IMR-90 (cell line): ENCODE measurements around the gene PPM1H. TPM values are rescaled to one million over a fixed set of nuclear protein-coding genes. Genes with fewer than 3 reads are reported as not detected.

ENCODE experiments used
- ATAC-seq: fragments of 200-7000 bp; cut with Tn5 transposase; 2 replicates; pipeline ENCODE4 v1.9.1; 2020; ENCODE audit warnings: low read depth, mild to moderate bottlenecking, moderate library complexity
- BruUV-seq: library from RNA; stranded (reverse); fragments of 400-500 nt; replicated peaks from 2 replicates; lab custom pipeline; 2021; lab: Mats Ljungman, UMichigan
- CTCF ChIA-PET: fragments of 300-600 bp; formaldehyde crosslinking; extraction: SDS; loops from one replicate; lab custom pipeline; 2021; ENCODE audit warnings: antibody characterized with exemption; lab: Yijun Ruan, JAX
- POLR2A ChIA-PET: fragments of 300-600 bp; sonication (Branson Sonifier 250); formaldehyde crosslinking; loops from one replicate; lab custom pipeline; 2022; ENCODE audit warnings: antibody characterized with exemption; ENCODE audit not compliant: unreplicated experiment; lab: Charles Lee
- DNase-seq: peaks from one replicate; pipeline ENCODE4 v3.0.0; 2013
- H2AFZ ChIP-seq: replicated peaks from 2 replicates; pipeline ENCODE3; 2013; ENCODE audit warnings: low read length, mild to moderate bottlenecking; ENCODE audit not compliant: poor library complexity
- H2AK5ac ChIP-seq: 2 replicates; pipeline ENCODE4 v1.6.1; 2013; ENCODE audit warnings: low read depth, low read length, inconsistent platforms
- H2AK9ac ChIP-seq: replicated peaks from 2 replicates; pipeline ENCODE3; 2013; ENCODE audit warnings: mild to moderate bottlenecking, low read depth, low read length, moderate library complexity; ENCODE audit not compliant: poor library complexity
- H2BK120ac ChIP-seq: 2 replicates; pipeline ENCODE4 v1.6.1; 2013; ENCODE audit warnings: low read depth, low read length, inconsistent platforms
- H2BK15ac ChIP-seq: 3 replicates; pipeline ENCODE4 v1.6.1; 2013; ENCODE audit warnings: low read depth, low read length, inconsistent platforms
- H2BK20ac ChIP-seq: 2 replicates; pipeline ENCODE4 v1.6.1; 2013; ENCODE audit warnings: low read depth, mild to moderate bottlenecking, inconsistent platforms, low read length, moderate library complexity
- H2BK5ac ChIP-seq: 2 replicates; pipeline ENCODE4 v1.6.1; 2013; ENCODE audit warnings: mild to moderate bottlenecking, low read depth, low read length, inconsistent platforms; ENCODE audit not compliant: poor library complexity, severe bottlenecking
- H3K14ac ChIP-seq: replicated peaks from 2 replicates; pipeline ENCODE4 v1.6.1; 2013; ENCODE audit warnings: low read depth, low read length, inconsistent platforms
- H3K18ac ChIP-seq: 2 replicates; pipeline ENCODE4 v1.6.1; 2013; ENCODE audit warnings: low read depth, low read length, control low read depth
- H3K23ac ChIP-seq: 2 replicates; pipeline ENCODE4 v1.6.1; 2013; ENCODE audit warnings: low read depth, low read length, inconsistent platforms
- H3K27ac ChIP-seq: 2 replicates; pipeline ENCODE4 v1.5.1; 2013; ENCODE audit warnings: mild to moderate bottlenecking, control low read depth, low read length; ENCODE audit not compliant: insufficient read depth
- H3K27me3 ChIP-seq: 2 replicates; pipeline ENCODE4 v1.6.1; 2013; ENCODE audit warnings: low read length; ENCODE audit not compliant: control insufficient read depth, insufficient read depth
- H3K36me3 ChIP-seq: 2 replicates; pipeline ENCODE4 v1.6.1; 2013; ENCODE audit warnings: low read length, mixed read lengths; ENCODE audit not compliant: control insufficient read depth, insufficient read depth
- H3K4ac ChIP-seq: 2 replicates; pipeline ENCODE4 v1.6.1; 2013; ENCODE audit warnings: low read depth, low read length, inconsistent platforms
- H3K4me1 ChIP-seq: 2 replicates; pipeline ENCODE4 v1.6.1; 2013; ENCODE audit warnings: low read length, mixed read lengths; ENCODE audit not compliant: control insufficient read depth, insufficient read depth
- H3K4me2 ChIP-seq: 2 replicates; pipeline ENCODE4 v1.6.1; 2013; ENCODE audit warnings: low read depth, mild to moderate bottlenecking, control low read depth, low read length, moderate library complexity
- H3K4me3 ChIP-seq: 2 replicates; pipeline ENCODE4 v1.5.1; 2013; ENCODE audit warnings: low read depth, mild to moderate bottlenecking, control low read depth, low read length, moderate library complexity; ENCODE audit not compliant: insufficient read depth
- H3K56ac ChIP-seq: 2 replicates; pipeline ENCODE4 v1.6.1; 2013; ENCODE audit warnings: low read length, inconsistent platforms; ENCODE audit not compliant: insufficient read depth; ENCODE audit errors: extremely low read depth
- H3K79me1 ChIP-seq, 2 experiments: 2 replicates each; pipeline ENCODE4 v1.6.1; 2013; ENCODE audit warnings: low read length in 2 of 2, inconsistent platforms in 1 of 2, low read depth in 1 of 2
- H3K9ac ChIP-seq: 2 replicates; pipeline ENCODE4 v1.6.1; 2013; ENCODE audit warnings: low read depth, low read length, control low read depth
- H3K9me1 ChIP-seq: 2 replicates; pipeline ENCODE4 v1.6.1; 2013; ENCODE audit warnings: low read length, inconsistent platforms; ENCODE audit not compliant: insufficient read depth
- H3K9me3 ChIP-seq: 2 replicates; pipeline ENCODE4 v1.6.1; 2013; ENCODE audit warnings: low read length; ENCODE audit not compliant: control insufficient read depth, insufficient read depth
- H4K20me1 ChIP-seq: 2 replicates; pipeline ENCODE4 v1.6.1; 2013; ENCODE audit warnings: low read length, inconsistent platforms; ENCODE audit not compliant: insufficient read depth
- H4K5ac ChIP-seq: 2 replicates; pipeline ENCODE4 v1.6.1; 2013; ENCODE audit warnings: mild to moderate bottlenecking, low read depth, low read length, control low read depth
- H4K8ac ChIP-seq, 2 experiments: 2 replicates each; pipeline ENCODE4 v1.6.1; 2013; ENCODE audit warnings: low read depth in 2 of 2, low read length in 2 of 2, control low read depth in 1 of 2, inconsistent platforms in 1 of 2
- H4K91ac ChIP-seq: 2 replicates; pipeline ENCODE4 v1.6.1; 2013; ENCODE audit warnings: low read depth, low read length, inconsistent platforms; ENCODE audit not compliant: insufficient read depth
- BHLHE40 ChIP-seq: fragments of 150-350 bp; IDR thresholded peaks from 2 replicates; pipeline ENCODE4 v1.6.1; 2016; ENCODE audit warnings: mild to moderate bottlenecking, low read depth, low read length
- CEBPB ChIP-seq: IDR thresholded peaks from 2 replicates; pipeline ENCODE4 v1.6.1; 2012; ENCODE audit warnings: low read depth, low read length, improper control_type of control experiment
- CHD1 ChIP-seq: IDR thresholded peaks from 2 replicates; pipeline ENCODE4 v1.6.1; 2012; ENCODE audit warnings: low read depth, low read length, improper control_type of control experiment
- CTCF ChIP-seq: conservative IDR thresholded peaks from 2 replicates; pipeline ENCODE4 v1.5.1; 2012; ENCODE audit warnings: mild to moderate bottlenecking, low read depth, low read length, improper control_type of control experiment
- ELK1 ChIP-seq: fragments of 150-350 bp; IDR thresholded peaks from 2 replicates; pipeline ENCODE4 v1.6.1; 2016; ENCODE audit warnings: low read depth, mild to moderate bottlenecking, low read length, moderate library complexity, borderline replicate concordance
- FOS ChIP-seq: fragments of 150-350 bp; IDR thresholded peaks from 2 replicates; pipeline ENCODE4 v1.6.1; 2016; ENCODE audit warnings: low read depth, low read length
- MAFK ChIP-seq: IDR thresholded peaks from 2 replicates; pipeline ENCODE4 v1.6.1; 2012; ENCODE audit warnings: low read depth, low read length, improper control_type of control experiment
- MAZ ChIP-seq: IDR thresholded peaks from 2 replicates; pipeline ENCODE4 v1.6.1; 2012; ENCODE audit warnings: low read depth, mild to moderate bottlenecking, low read length, improper control_type of control experiment, moderate library complexity, borderline replicate concordance
- MXI1 ChIP-seq: IDR thresholded peaks from 2 replicates; pipeline ENCODE4 v1.6.1; 2012; ENCODE audit warnings: low read depth, mild to moderate bottlenecking, low read length, moderate library complexity, borderline replicate concordance
- NFE2L2 ChIP-seq: fragments of 150-350 bp; IDR thresholded peaks from 2 replicates; pipeline ENCODE4 v1.6.1; 2016; ENCODE audit warnings: low read depth, mild to moderate bottlenecking, low read length
- POLR2A ChIP-seq: IDR thresholded peaks from 2 replicates; pipeline ENCODE4 v1.6.1; 2012; ENCODE audit warnings: mild to moderate bottlenecking, low read depth, low read length
- RAD21 ChIP-seq: IDR thresholded peaks from 2 replicates; pipeline ENCODE4 v1.6.1; 2012; ENCODE audit warnings: low read length, improper control_type of control experiment
- RCOR1 ChIP-seq: IDR thresholded peaks from 2 replicates; pipeline ENCODE4 v1.6.1; 2012; ENCODE audit warnings: mild to moderate bottlenecking, low read length, improper control_type of control experiment; ENCODE audit not compliant: insufficient replicate concordance
- RFX5 ChIP-seq: IDR thresholded peaks from 2 replicates; pipeline ENCODE4 v1.8.0; 2012; ENCODE audit warnings: low read depth, mild to moderate bottlenecking, low read length, moderate library complexity
- SMC3 ChIP-seq: fragments of 150-350 bp; IDR thresholded peaks from 2 replicates; pipeline ENCODE4 v1.6.1; 2016; ENCODE audit warnings: low read depth, mild to moderate bottlenecking, antibody characterized with exemption, low read length, moderate library complexity
- USF2 ChIP-seq: fragments of 150-350 bp; IDR thresholded peaks from 2 replicates; pipeline ENCODE4 v1.6.1; 2017; ENCODE audit warnings: mild to moderate bottlenecking, antibody characterized with exemption, low read length, low read depth
- WGBS, 2 experiments: methylation state at CpG; one replicate each; pipeline versions ENCODE4 v1.1.5 to v1.1.7; 2013; ENCODE audit warnings: missing lambda C conversion rate in 2 of 2; ENCODE audit not compliant: insufficient read length in 1 of 2; ENCODE audit errors: extremely low coverage in 2 of 2; 5-methylcytosine and 5-hydroxymethylcytosine counted together
- dilution Hi-C: fragments of 300-500 bp; cut with HindIII; formaldehyde crosslinking; loops from one replicate; pipeline ENCODE4 v1.14.3; 2018; ENCODE audit warnings: low sequenced_read_pairs; ENCODE audit not compliant: unreplicated experiment
- in situ Hi-C: fragments of 300-500 bp; cut with MboI; formaldehyde crosslinking; loops from 3 replicates; pipeline ENCODE4 v1.14.3; 2019; ENCODE audit warnings: low sequenced_read_pairs, inconsistent platforms, mixed read lengths
- intact Hi-C: fragments of 100-400 bp; cut with micrococcal nuclease; formaldehyde crosslinking; loops from 2 replicates; pipeline ENCODE4 v1.10.0; 2022
- polyA plus RNA-seq, 3 experiments: library from polyadenylated mRNA; depleted of rRNA; stranded (reverse); fragments of >200 nt; gene quantifications; 2 replicates each; pipeline ENCODE4 v1.2.3, GENCODE V29; 2012; ENCODE audit warnings: low replicate concordance in 1 of 3
- total RNA-seq: library from RNA; depleted of rRNA; stranded (reverse); fragments of >200 nt; gene quantifications from 2 replicates; pipeline ENCODE4 v1.2.3, GENCODE V29; 2012

The PPM1H gene
- total and polyA plus RNA-seq, 2 of the 4 experiments (the other 2 are of a cell fraction), result 0.14 to 0.18 TPM

- 100% methylated on average over 1 of the region's 7 CpGs; no CpG with 5 or more reads in 1 of the 2 experiments for WGBS, 2 experiments
- Histone ChIP-seq H3K4me1 (peaks cover 2% of the 10 kb centered on the region; the same call in 1 of the 2 replicates), H3K14ac (no peak overlapping the region), H3K9me1 (no peaks in the 10 kb centered on the region), H3K4ac (no peak overlapping the region), H3K18ac (no peak overlapping the region), H3K23ac (no peak overlapping the region), H3K4me3 (no peak overlapping the region), H3K4me2 (no peak overlapping the region), H3K36me3 (no peaks in the 10 kb centered on the region), H4K8ac (no peak overlapping the region), H2AK9ac (no peak overlapping the region), H2BK15ac (no peak overlapping the region), H3K27me3 (peaks cover 7% of the 10 kb centered on the region; the same call in 1 of the 2 replicates), H3K79me1 (no peaks in the 10 kb centered on the region), H2AK5ac (no peak overlapping the region), H3K9me3 (peaks cover 8% of the 10 kb centered on the region; the same call in 1 of the 2 replicates), H2BK20ac (no peak overlapping the region), H2BK120ac (no peak overlapping the region), H3K56ac (no peak overlapping the region), H2AFZ (no peak overlapping the region), H3K9ac (no peak overlapping the region), H2BK5ac (no peak overlapping the region), H4K20me1 (no peaks in the 10 kb centered on the region), H3K27ac (no peak overlapping the region), H4K5ac (no peak overlapping the region), H4K91ac (no peak overlapping the region)
- BruUV-seq, result no TSS peak
- ChIA-PET CTCF (no interaction called here), POLR2A (no interaction called here)
- dilution Hi-C loops (no loop called here), intact Hi-C loops (no loop called here), in situ Hi-C loops (no loop called here)
- no peak for TF ChIP-seq USF2
- no peak for TF ChIP-seq CEBPB
- TF ChIP-seq RAD21, result no peak
- TF ChIP-seq MAZ, result no peak
- no peak for TF ChIP-seq RCOR1
- TF ChIP-seq MAFK, result no peak
- no peak for TF ChIP-seq SMC3
- TF ChIP-seq MXI1, result no peak
- no peak for TF ChIP-seq CHD1
- no peak for TF ChIP-seq NFE2L2
- TF ChIP-seq POLR2A, result no peak
- no peak for TF ChIP-seq FOS
- TF ChIP-seq CTCF, result no peak
- no peak for TF ChIP-seq BHLHE40
- no peak for TF ChIP-seq RFX5
- TF ChIP-seq ELK1, result no peak
- DNase-seq (no peak), ATAC-seq (no peak)
Measured at GRCh38 chr12:62677355-62677754, 257.6 kb downstream of the PPM1H start.
